Measurements from ENCODE around the gene TANC1. TPM values are rescaled to one million over a fixed set of nuclear protein-coding genes. Genes with fewer than 3 reads are reported as not detected.

Gene TANC1
- polyA plus RNA-seq, 1 donor from 2014 or later, result 0.37 TPM

- Histone ChIP-seq H3K27ac (ENCODE audit: low read length) (no peak overlapping the region), H3K36me3 (ENCODE audit: insufficient read depth, low read length) (no peaks in the 10 kb centered on the region), H3K27me3 (ENCODE audit: insufficient read depth, low read depth, low read length) (no peaks in the 10 kb centered on the region), H3K4me2 (ENCODE audit: low read length) (no peak overlapping the region), H3K4me3 (ENCODE audit: low read length) (no peak overlapping the region), H3K9me2 (ENCODE audit: insufficient read depth, low read length) (no peaks in the 10 kb centered on the region), H3K9ac (ENCODE audit: low read length) (no peak overlapping the region), H4K20me1 (ENCODE audit: insufficient read depth) (no peaks in the 10 kb centered on the region), H3K9me3 (ENCODE audit: low read length) (no peaks in the 10 kb centered on the region), H3K79me2 (replicated peaks; ENCODE audit: insufficient read depth, low read length) (no peaks in the 10 kb centered on the region), H2AFZ (ENCODE audit: low read depth, low read length) (no peak overlapping the region), H3F3A (ENCODE audit: insufficient read depth, low read length, poor library complexity, severe bottlenecking) (no peaks in the 10 kb centered on the region)
- TF ChIP-seq POLR2AphosphoS5 (IDR thresholded peaks at IDR 0.05), result no peak
- TF ChIP-seq EP300 (conservative IDR thresholded peaks at IDR 0.05; ENCODE audit: poor library complexity, severe bottlenecking), result no peak
- TF ChIP-seq EZH2 (IDR thresholded peaks at IDR 0.05; ENCODE audit: borderline replicate concordance, insufficient read depth, low read length, poor library complexity, severe bottlenecking), result no peak
- TF ChIP-seq SMC3 (conservative IDR thresholded peaks at IDR 0.05; ENCODE audit: poor library complexity), result no peak
- TF ChIP-seq TAF1 (IDR thresholded peaks at IDR 0.05; ENCODE audit: low read depth), result no peak
- TF ChIP-seq REST (IDR thresholded peaks at IDR 0.05; ENCODE audit: borderline replicate concordance), result no peak
- no peak for TF ChIP-seq MXI1 (conservative IDR thresholded peaks at IDR 0.05; ENCODE audit: poor library complexity, severe bottlenecking)
- no peak for TF ChIP-seq CTCF (IDR thresholded peaks at IDR 0.05; ENCODE audit: poor library complexity, severe bottlenecking)
- no peak for TF ChIP-seq RAD21 (conservative IDR thresholded peaks at IDR 0.05)
Measured at GRCh38 chr2:159199761-159200465, 231.5 kb downstream of the TANC1 start.

- H3K27me3 ChIP-seq (ENCODE audit: insufficient read depth, low read depth, low read length), result no peaks in the 10 kb centered on the region
- no peaks in the 10 kb centered on the region for H3K36me3 ChIP-seq (ENCODE audit: insufficient read depth, low read length)
- no peak overlapping the region for H3K4me2 ChIP-seq (ENCODE audit: low read length)
- H3K79me2 ChIP-seq (replicated peaks; ENCODE audit: insufficient read depth, low read length), result no peaks in the 10 kb centered on the region
- H3K9me3 ChIP-seq (ENCODE audit: low read length), result no peaks in the 10 kb centered on the region
- H4K20me1 ChIP-seq (ENCODE audit: insufficient read depth), result no peaks in the 10 kb centered on the region
- H3K9ac ChIP-seq (ENCODE audit: low read length), result no peak overlapping the region
- no peak overlapping the region for H3K4me3 ChIP-seq (ENCODE audit: low read length)
- no peak overlapping the region for H3K27ac ChIP-seq (ENCODE audit: low read length)
- H2AFZ ChIP-seq (ENCODE audit: low read depth, low read length), result no peak overlapping the region
- TF ChIP-seq EZH2 (IDR thresholded peaks at IDR 0.05; ENCODE audit: borderline replicate concordance, insufficient read depth, low read length, poor library complexity, severe bottlenecking), result no peak
- no peak for TF ChIP-seq REST (IDR thresholded peaks at IDR 0.05; ENCODE audit: borderline replicate concordance)
- no peak for TF ChIP-seq POLR2AphosphoS5 (IDR thresholded peaks at IDR 0.05)
- TF ChIP-seq TAF1 (IDR thresholded peaks at IDR 0.05; ENCODE audit: low read depth), result no peak
- TF ChIP-seq CTCF (IDR thresholded peaks at IDR 0.05; ENCODE audit: poor library complexity, severe bottlenecking), result no peak
- TF ChIP-seq SMC3 (conservative IDR thresholded peaks at IDR 0.05; ENCODE audit: poor library complexity), result no peak
- TF ChIP-seq MXI1 (conservative IDR thresholded peaks at IDR 0.05; ENCODE audit: poor library complexity, severe bottlenecking), result no peak
- no peaks in the 10 kb centered on the region for H3F3A ChIP-seq (ENCODE audit: insufficient read depth, low read length, poor library complexity, severe bottlenecking)
- H3K9me2 ChIP-seq (ENCODE audit: insufficient read depth, low read length), result no peaks in the 10 kb centered on the region
Measured at GRCh38 chr2:159200498-159200897, 232.1 kb downstream of the TANC1 start.

Data from neural cell (in vitro differentiated cells).